ENCODE results near the gene MAPK8IP3. TPM values are rescaled to one million over a fixed set of nuclear protein-coding genes. Genes with fewer than 3 reads are reported as not detected.

The MAPK8IP3 gene
- total RNA-seq, 1 experiment from 2014 or later: 8.9 TPM

DNA sequence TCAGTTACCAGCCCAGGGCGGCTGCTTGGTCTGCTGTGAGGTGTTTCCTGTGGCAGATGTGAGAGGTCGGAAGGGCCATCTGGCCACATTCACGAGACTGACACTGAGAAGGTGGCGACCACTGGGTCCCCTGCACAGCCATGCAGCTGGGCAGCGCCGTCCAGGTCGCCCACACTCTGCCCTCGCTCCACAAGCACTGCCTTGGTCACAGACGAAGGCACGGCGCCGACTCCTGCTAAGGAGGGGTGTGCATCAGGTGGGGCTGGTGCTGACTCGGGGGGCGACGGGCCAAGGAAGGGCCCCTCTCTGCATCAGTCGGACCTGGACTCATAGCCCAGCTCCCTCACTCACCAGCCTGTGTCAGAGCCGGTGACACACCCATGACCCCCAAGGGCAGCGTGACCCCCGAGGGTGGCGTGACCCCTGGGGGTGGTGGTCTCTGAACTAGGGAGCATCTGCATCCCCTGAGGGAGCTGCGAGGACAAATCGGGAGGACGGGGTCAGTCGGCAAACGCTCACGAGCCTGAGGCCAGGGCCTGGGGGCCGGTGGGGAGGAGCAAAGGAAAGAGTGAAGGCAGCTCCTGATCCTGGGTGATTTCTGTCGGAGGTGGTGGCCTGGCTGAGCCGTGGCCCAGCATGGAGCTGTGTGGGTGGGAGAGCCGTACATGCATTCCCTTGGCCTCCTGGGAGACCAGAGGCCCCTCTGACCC is 34.9 kb downstream of the MAPK8IP3 start:
- DNase-seq (ENCODE audit: low read depth): no peak

- no peak for DNase-seq (ENCODE audit: low read depth)
Measured at GRCh38 chr16:1741553-1742165, 35.7 kb downstream of the MAPK8IP3 start.

- DNase-seq (ENCODE audit: low read depth): no peak
Measured at GRCh38 chr16:1743376-1744337, 37.7 kb downstream of the MAPK8IP3 start.

- no peak for DNase-seq (ENCODE audit: low read depth)
Measured at GRCh38 chr16:1744338-1744840, 38.4 kb downstream of the MAPK8IP3 start.

GRCh38 chr16:1745181-1745899 is 39.3 kb downstream of the MAPK8IP3 start:
- DNase-seq (ENCODE audit: low read depth): peak; percentile 63

DNA sequence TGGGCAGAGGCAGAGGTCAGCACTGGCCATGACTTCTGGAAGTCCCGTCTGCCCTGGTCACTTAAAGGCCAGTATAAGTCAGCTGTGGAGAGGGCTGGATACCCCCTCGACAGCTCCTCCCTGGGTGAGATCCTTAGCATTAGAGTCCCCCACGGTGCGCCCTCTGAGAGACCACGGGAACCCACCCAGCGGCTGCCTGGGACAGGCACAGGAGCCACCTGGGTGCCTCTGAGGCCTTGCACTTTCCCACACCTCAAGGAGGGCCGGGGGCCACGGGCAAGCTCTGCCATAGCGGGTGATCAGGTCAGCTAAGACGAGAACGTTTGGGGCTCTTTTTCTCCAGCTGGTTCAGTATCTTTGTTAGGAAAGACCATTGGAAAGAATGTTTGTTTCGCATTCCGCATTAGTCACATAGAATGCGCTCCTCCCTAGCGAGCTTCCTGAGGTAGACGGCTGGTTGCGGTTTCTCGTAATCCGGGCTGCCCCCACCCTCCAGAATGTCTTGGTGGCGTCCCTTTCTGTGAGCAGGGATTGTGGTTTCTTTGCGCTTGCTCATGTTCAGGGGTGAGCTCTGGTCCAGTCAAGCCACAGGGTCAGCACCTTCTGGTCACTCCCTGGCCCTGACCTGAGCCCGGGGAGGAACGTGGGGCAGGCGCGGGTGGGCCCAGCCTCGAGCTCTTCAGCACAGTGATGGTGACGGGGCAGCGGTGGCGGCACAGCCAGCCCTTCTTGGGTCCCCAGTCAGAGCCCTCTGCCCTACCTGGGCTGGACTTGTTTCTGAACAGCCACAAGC is 40.1 kb downstream of the MAPK8IP3 start:
- DNase-seq (ENCODE audit: low read depth): peak; percentile 94

DNA sequence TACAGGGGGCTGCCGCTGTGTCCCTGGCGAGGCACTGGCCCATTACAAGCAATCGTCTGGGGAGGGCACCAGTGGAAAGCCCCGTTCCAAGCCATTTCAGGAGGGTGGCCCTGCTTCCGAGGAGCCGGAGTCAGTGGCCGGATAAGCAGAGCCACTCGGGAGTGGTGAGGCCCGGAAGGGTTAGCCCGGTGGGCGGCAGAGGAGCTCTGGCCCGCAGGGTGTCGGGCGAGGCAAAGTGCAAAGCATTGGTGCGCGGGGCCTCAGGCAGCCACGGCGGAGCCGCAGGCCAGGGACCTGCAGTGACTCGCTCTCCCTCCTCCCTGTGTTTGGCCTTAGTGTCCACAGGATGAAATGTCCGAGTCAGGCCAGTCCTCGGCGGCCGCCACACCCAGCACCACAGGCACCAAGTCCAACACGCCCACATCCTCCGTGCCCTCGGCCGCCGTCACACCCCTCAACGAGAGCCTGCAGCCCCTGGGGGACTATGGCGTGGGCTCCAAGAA is 40.7 kb downstream of the MAPK8IP3 start:
- peak; percentile 84 for DNase-seq (ENCODE audit: low read depth)

GRCh38 chr16:1747934-1748333 is 41.9 kb downstream of the MAPK8IP3 start:
- no peak for DNase-seq (ENCODE audit: low read depth)

- DNase-seq (ENCODE audit: low read depth): no peak
Measured at GRCh38 chr16:1749152-1750117, 43.4 kb downstream of the MAPK8IP3 start.

DNA sequence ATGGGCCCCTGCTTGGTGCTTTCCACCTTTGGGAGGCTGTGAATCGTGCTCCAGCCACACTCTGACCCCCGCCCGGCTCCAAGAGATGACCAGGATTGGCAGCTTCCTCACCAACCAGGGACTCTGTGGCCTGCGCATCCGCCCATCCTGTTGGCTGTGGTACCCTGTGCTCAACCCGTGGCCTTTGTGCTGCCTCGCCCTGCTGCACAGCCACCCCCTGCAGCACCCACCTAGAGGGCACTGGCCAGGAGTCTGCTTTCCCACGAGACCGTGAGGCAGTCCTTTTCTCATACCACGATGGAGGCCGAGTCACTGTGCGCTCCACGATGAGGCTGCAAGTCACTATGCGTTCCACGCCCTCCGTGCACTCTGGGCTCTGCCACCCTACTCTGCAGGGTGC is 46.0 kb downstream of the MAPK8IP3 start:
- no peak for DNase-seq (ENCODE audit: low read depth)

GRCh38 chr16:1752853-1753252 is 46.9 kb downstream of the MAPK8IP3 start:
- DNase-seq (ENCODE audit: low read depth): no peak

GRCh38 chr16:1754204-1754603 is 48.2 kb downstream of the MAPK8IP3 start:
- DNase-seq (ENCODE audit: low read depth): no peak

DNA sequence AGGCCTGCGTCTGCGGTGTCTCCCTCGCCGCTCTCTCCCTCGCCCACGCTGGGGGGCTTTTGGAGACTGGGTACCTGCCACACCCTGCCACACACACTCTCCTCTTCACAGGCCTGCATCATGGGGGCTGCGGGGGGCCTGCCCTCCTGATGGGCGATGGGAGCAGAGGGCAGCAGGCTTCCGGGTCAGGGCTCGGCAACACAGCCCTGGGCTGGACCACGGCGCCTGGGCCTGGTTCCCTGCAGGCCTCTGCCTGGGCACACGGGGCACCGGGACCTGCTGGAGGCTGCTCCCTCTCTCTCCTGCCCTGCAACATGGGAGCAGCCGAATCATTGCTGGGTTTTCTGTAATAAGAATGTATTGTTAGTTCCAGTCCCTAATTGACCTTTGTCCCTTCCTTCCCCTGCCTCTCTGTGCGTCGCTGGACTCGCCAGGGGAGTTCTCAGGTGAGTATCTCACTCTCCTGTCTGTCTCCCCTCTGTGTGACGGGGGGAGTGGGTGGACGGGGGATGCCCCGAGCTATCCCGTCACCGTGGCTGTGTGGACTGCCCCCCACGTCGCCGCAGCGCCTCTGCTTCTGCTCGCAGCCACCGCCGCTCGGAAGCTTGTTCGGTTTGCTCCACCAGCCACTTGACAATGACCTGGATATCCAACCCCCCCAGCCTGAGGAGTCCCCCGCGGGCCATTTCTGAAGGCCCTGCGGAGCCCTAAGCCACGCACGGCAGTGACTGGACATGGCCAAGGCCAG is 51.9 kb downstream of the MAPK8IP3 start:
- no peak for DNase-seq (ENCODE audit: low read depth)

DNA sequence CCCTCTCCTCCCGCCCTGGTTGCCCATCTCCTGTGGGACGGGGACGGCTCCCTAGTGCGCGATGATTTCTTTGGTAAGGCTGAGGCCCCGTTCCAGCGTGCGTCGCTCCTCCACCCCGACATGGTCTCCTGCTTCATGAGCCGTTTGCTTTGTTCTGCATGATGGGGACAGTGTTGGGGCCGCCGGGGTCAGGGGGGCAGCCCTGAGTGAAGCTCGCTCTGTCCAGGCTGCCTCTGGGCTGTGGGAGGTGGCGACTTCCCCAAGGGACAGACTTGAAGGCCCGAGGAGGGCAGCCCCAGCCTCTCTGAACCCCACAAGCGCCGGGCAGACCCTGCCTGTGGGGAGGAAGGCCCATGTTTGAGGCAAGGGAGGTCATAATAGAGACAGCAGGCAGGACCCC is 52.9 kb downstream of the MAPK8IP3 start:
- no peak for DNase-seq (ENCODE audit: low read depth)

- DNase-seq (ENCODE audit: low read depth): no peak
Measured at GRCh38 chr16:1759511-1759910, 53.5 kb downstream of the MAPK8IP3 start.

- no peak for DNase-seq (ENCODE audit: low read depth)
Measured at GRCh38 chr16:1760911-1761310, 54.9 kb downstream of the MAPK8IP3 start.

DNA sequence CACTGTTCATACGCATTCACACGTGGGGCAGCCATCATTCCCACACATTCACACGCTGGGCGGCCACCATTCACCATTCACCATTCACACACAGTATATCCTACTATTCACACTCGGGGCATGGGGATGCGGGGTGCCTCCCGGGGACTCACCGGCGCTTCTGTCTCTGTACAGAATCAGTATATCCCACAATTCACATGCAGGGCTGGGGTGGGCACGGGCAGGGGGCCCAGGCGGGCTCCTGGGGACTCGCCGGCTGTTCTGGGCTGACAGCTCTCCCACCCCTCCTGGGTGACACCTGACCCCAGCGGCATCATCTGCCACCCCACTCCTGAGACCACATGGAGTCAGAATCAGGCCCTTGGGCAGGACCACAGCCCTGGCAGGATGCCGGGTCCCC is 55.8 kb downstream of the MAPK8IP3 start:
- DNase-seq (ENCODE audit: low read depth): no peak

GRCh38 chr16:1762196-1762878 is 56.3 kb downstream of the MAPK8IP3 start:
- no peak for DNase-seq (ENCODE audit: low read depth)

Data from Daoy (cell line).